PC-3 (cell line): ENCODE results near the gene MRPS34. TPM values are rescaled to one million over a fixed set of nuclear protein-coding genes. Genes with fewer than 3 reads are reported as not detected.

Experiments used
- ATAC-seq: fragments of 200-7000 bp; cut with Tn5 transposase; 2 replicates; pipeline ENCODE4 v1.9.1; 2020; ENCODE audit warnings: mild to moderate bottlenecking, moderate library complexity
- BruUV-seq: library from RNA; stranded (reverse); fragments of 400-500 nt; replicated peaks from 2 replicates; lab custom pipeline; 2021; lab: Mats Ljungman, UMichigan
- CTCF ChIA-PET: fragments of 300-600 bp; sonication (Branson Sonifier 250); formaldehyde crosslinking; loops from one replicate; lab custom pipeline; 2022; ENCODE audit warnings: antibody characterized with exemption; lab: Charles Lee
- POLR2A ChIA-PET: fragments of 300-600 bp; sonication (Branson Sonifier 250); formaldehyde crosslinking; loops from one replicate; lab custom pipeline; 2022; ENCODE audit warnings: antibody characterized with exemption; ENCODE audit not compliant: unreplicated experiment; lab: Charles Lee
- DNase-seq: peaks from one replicate; pipeline ENCODE4 v3.0.0-alpha.2; 2015
- H2AFZ ChIP-seq: fragments of 300-600 bp; sonication (generic); 2 replicates; pipeline ENCODE4 v1.6.0; 2016; ENCODE audit warnings: antibody characterized with exemption, low read length
- H3F3A ChIP-seq: fragments of 300-600 bp; sonication (generic); one replicate; pipeline ENCODE4 v1.6.0; 2017; ENCODE audit warnings: antibody characterized with exemption, low read length, control low read depth, mild to moderate bottlenecking; ENCODE audit not compliant: unreplicated experiment
- H3K27ac ChIP-seq: fragments of 300-600 bp; sonication (generic); 2 replicates; pipeline ENCODE4 v1.5.1; 2016; ENCODE audit warnings: mild to moderate bottlenecking, low read length
- H3K27me3 ChIP-seq: fragments of 300-600 bp; sonication (generic); 2 replicates; pipeline ENCODE4 v1.6.1; 2016; ENCODE audit warnings: low read length, mixed read lengths
- H3K36me3 ChIP-seq: fragments of 300-600 bp; sonication (generic); 2 replicates; pipeline ENCODE4 v1.6.1; 2016; ENCODE audit warnings: low read depth, mixed run types, low read length, mixed read lengths
- H3K4me1 ChIP-seq: fragments of 300-600 bp; sonication (generic); 2 replicates; pipeline ENCODE4 v1.5.1; 2016; ENCODE audit warnings: low read length; ENCODE audit not compliant: insufficient read depth
- H3K4me2 ChIP-seq: fragments of 300-600 bp; sonication (generic); 2 replicates; pipeline ENCODE4 v1.6.0; 2016; ENCODE audit warnings: low read length
- H3K4me3 ChIP-seq: fragments of 300-600 bp; sonication (generic); 2 replicates; pipeline ENCODE4 v1.5.1; 2016; ENCODE audit warnings: mild to moderate bottlenecking, low read length, mixed read lengths
- H3K79me2 ChIP-seq: fragments of 300-600 bp; sonication (generic); 2 replicates; pipeline ENCODE4 v1.6.1; 2017; ENCODE audit warnings: low read length, mixed read lengths
- H3K9ac ChIP-seq: fragments of 300-600 bp; sonication (generic); 2 replicates; pipeline ENCODE4 v1.6.0; 2016; ENCODE audit warnings: mild to moderate bottlenecking, low read length
- H3K9me2 ChIP-seq: fragments of 300-600 bp; sonication (generic); replicated peaks from 2 replicates; pipeline ENCODE4 v1.6.1; 2016; ENCODE audit warnings: mixed run types, low read length, mixed read lengths
- H3K9me3 ChIP-seq: fragments of 300-600 bp; sonication (generic); 2 replicates; pipeline ENCODE4 v1.6.1; 2016; ENCODE audit warnings: low read length, mixed read lengths
- H4K20me1 ChIP-seq: fragments of 300-600 bp; sonication (generic); 2 replicates; pipeline ENCODE4 v1.6.1; 2016; ENCODE audit warnings: low read length, mixed read lengths
- CTCF ChIP-seq: fragments of 300-600 bp; sonication (generic); conservative IDR thresholded peaks from 2 replicates; pipeline ENCODE4 v1.5.1; 2017; ENCODE audit warnings: antibody characterized with exemption, low read depth, mild to moderate bottlenecking, low read length
- EZH2 ChIP-seq: fragments of 300-600 bp; sonication (generic); IDR thresholded peaks from one replicate; pipeline ENCODE4 v1.6.1; 2017; ENCODE audit warnings: antibody characterized with exemption, mild to moderate bottlenecking, low read length; ENCODE audit not compliant: unreplicated experiment
- EZH2phosphoT487 ChIP-seq: fragments of 300-600 bp; sonication (generic); IDR thresholded peaks from 2 replicates; pipeline ENCODE4 v1.6.1; 2018; ENCODE audit warnings: mild to moderate bottlenecking, antibody characterized with exemption, low read length, borderline replicate concordance
- intact Hi-C: fragments of 100-400 bp; cut with micrococcal nuclease; formaldehyde crosslinking; loops from 2 replicates; pipeline ENCODE4 v1.9.0; 2023
- total RNA-seq: library from RNA; depleted of rRNA; stranded (reverse); fragments of >200 nt; gene quantifications from 2 replicates; pipeline ENCODE4 v1.2.3, GENCODE V29; 2014

The MRPS34 gene
- total RNA-seq, 1 experiment from 2014 or later: 248 TPM

GRCh38 chr16:1770328-1771187 is 2.4 kb downstream of the MRPS34 start:
- ATAC-seq (peak; percentile 48), DNase-seq (peak; percentile 60)
- Histone ChIP-seq H3K79me2 (peaks cover 34% of the 10 kb centered on the region), H3F3A (no peaks in the 10 kb centered on the region), H3K27ac (no peak overlapping the region), H3K27me3 (no peaks in the 10 kb centered on the region), H2AFZ (no peak overlapping the region), H3K4me1 (peaks cover 12% of the 10 kb centered on the region; the same call in 1 of the 2 replicates), H3K36me3 (no peaks in the 10 kb centered on the region), H3K9me3 (no peaks in the 10 kb centered on the region), H3K9ac (peak overlapping the region; percentile 93), H3K4me2 (peak overlapping the region; percentile 100), H3K9me2 (no peaks in the 10 kb centered on the region), H4K20me1 (peaks cover 3% of the 10 kb centered on the region; the same call in 1 of the 2 replicates), H3K4me3 (peak overlapping the region; percentile 86)
- ChIA-PET POLR2A (interaction anchor here (0.5 kb wide), 2 partner anchors 24 to 637 kb away, joined by 3 to 4 read pairs; no protein-coding TSS in a partner anchor), CTCF (no interaction called here)
- TSS peak; percentile 17 for BruUV-seq
- intact Hi-C loops: loop anchor here (5.0 kb wide), 1 partner anchor 93 kb away; the partner anchor contains the start of gene JPT2
- no peak for TF ChIP-seq EZH2
- TF ChIP-seq EZH2phosphoT487: no peak
- no peak for TF ChIP-seq CTCF

GRCh38 chr16:1769402-1770300 is 3.3 kb downstream of the MRPS34 start:
- Histone ChIP-seq H3K79me2 (peaks cover 25% of the 10 kb centered on the region), H3K36me3 (no peaks in the 10 kb centered on the region), H4K20me1 (peaks cover 3% of the 10 kb centered on the region; the same call in 1 of the 2 replicates), H3K9me2 (no peaks in the 10 kb centered on the region), H3K27me3 (no peaks in the 10 kb centered on the region), H3K9me3 (no peaks in the 10 kb centered on the region), H3K4me2 (peak overlapping the region; percentile 100), H3F3A (no peaks in the 10 kb centered on the region), H3K4me3 (peak overlapping the region; percentile 86; the same call in 1 of the 2 replicates), H2AFZ (no peak overlapping the region), H3K27ac (no peak overlapping the region), H3K9ac (no peak overlapping the region), H3K4me1 (peaks cover 12% of the 10 kb centered on the region; the same call in 1 of the 2 replicates)
- intact Hi-C loops: loop anchor here (5.0 kb wide), 1 partner anchor 92 kb away; the partner anchor contains the start of gene JPT2
- DNase-seq: no peak
- no peak for TF ChIP-seq CTCF
- TF ChIP-seq EZH2phosphoT487: no peak
- no peak for TF ChIP-seq EZH2
- ChIA-PET POLR2A (interaction anchor here (0.5 kb wide), 1 partner anchor 637 kb away, joined by 4 read pairs; no protein-coding TSS in a partner anchor), CTCF (no interaction called here)
- no TSS peak for BruUV-seq
- no peak for ATAC-seq
